Measurements from ENCODE around the gene SLCO3A1.

The SLCO3A1 gene

GRCh38 chr15:91916051-91916450, 62.5 kb downstream of the SLCO3A1 start:
- no peak for DNase-seq

GRCh38 chr15:91917686-91918360, 64.3 kb downstream of the SLCO3A1 start:
- no peak for DNase-seq

- DNase-seq = no peak
Observed at GRCh38 chr15:91919014-91919534, 65.6 kb downstream of the SLCO3A1 start.

DNA sequence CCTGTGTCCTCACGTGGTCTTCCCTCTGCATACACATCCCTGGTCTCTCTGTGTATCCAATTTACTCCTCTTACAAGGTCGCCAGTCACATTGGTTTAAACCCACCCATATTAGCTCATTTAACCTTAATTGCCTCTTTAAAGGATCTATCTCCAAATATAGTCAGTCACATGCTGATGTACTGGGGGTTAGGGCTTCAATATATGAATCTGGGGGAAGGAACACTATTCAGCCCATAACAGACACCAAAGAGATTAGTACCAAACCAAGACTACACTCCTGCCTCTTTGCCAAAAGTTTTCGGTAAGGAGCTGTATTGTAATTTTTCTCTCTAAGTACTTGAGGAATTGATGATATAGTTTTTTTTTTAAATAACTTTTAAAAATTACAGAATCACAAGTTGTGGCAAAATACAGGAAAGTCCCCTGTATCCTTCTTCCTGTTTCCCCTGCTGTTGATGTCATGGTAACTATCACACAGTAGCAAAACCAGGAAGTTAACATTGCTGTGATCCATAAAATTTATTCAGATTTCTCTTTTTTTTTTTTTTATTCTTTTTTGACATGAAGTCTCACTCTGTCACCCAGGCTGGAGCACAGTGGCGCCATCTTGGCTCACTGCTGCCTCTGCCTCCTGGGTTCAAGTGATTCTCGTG, 67.8 kb downstream of the SLCO3A1 start:
- peak; percentile 7 to 24 for DNase-seq

- no peak for DNase-seq
Observed at GRCh38 chr15:91921843-91922198, 68.3 kb downstream of the SLCO3A1 start.

- no peak for DNase-seq
Observed at GRCh38 chr15:91922646-91923547, 69.4 kb downstream of the SLCO3A1 start.

- DNase-seq = no peak
Observed at GRCh38 chr15:91924183-91924582, 70.7 kb downstream of the SLCO3A1 start.

DNA sequence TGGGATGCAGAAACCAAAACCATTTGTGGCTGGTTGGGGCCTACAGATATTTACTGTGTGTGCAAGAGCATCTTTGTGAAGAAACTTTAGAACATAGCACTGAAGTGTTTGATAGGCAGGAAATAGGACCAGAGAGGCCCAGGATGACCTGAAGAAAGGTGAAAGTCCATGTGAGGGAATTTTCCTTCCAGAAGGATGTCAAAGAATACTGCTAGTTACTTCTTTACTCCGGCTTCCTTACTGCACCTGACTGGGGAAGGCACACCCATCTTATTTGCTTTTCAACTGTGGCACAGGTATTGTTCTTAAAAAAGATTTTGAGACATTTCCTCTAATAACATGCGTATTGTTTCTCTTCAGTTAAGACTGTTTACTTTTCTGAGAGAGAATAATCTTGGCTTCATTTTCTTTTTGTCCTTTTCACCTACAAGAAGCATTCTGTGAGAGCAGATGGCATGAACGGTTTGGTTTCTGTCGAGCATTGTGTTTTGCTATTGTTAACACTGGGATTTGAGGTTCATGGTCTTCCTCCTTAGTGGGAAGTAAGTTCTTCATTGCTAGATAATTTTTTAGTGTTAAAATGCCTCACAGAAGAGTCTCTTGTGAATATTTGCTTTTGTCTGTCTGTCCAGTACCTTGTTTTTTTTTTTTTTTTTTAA, 71.5 kb downstream of the SLCO3A1 start:
- DNase-seq = no peak

- no peak for DNase-seq
Observed at GRCh38 chr15:91925794-91926193, 72.3 kb downstream of the SLCO3A1 start.

- DNase-seq = no peak
Observed at GRCh38 chr15:91926908-91927270, 73.4 kb downstream of the SLCO3A1 start.

GRCh38 chr15:91927585-91927984, 74.1 kb downstream of the SLCO3A1 start:
- DNase-seq = no peak

- DNase-seq = no peak
Observed at GRCh38 chr15:91928675-91929074, 75.2 kb downstream of the SLCO3A1 start.

GRCh38 chr15:91929509-91929908, 76.0 kb downstream of the SLCO3A1 start:
- DNase-seq = peak in 1 of 2 experiments; percentile 21

- no peak for DNase-seq
Observed at GRCh38 chr15:91930092-91930491, 76.6 kb downstream of the SLCO3A1 start.

GRCh38 chr15:91936182-91936775, 82.8 kb downstream of the SLCO3A1 start:
- no peak for DNase-seq

DNA sequence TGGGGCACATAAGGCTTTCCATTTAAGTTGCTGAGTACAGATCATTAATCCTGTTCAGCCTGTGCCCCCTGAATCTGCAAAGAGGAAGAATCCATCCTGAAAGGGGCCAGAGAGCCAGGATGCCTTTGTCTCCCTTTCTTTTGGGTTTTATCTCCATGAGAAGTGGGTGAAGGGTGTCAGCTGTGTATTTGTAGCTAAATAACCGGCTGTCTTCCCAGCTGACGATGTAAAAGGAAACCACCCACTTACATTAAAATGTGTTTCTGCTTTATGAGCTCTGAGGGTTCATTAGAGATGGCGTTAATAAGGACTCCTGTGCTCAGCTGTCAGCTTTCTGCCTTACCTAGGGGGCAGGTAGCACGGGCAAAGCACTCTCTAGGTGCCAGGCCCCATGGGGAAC, 83.4 kb downstream of the SLCO3A1 start:
- no peak for DNase-seq

GRCh38 chr15:91938136-91938535, 84.6 kb downstream of the SLCO3A1 start:
- DNase-seq = no peak

GRCh38 chr15:91939403-91939831, 85.9 kb downstream of the SLCO3A1 start:
- no peak for DNase-seq

DNA sequence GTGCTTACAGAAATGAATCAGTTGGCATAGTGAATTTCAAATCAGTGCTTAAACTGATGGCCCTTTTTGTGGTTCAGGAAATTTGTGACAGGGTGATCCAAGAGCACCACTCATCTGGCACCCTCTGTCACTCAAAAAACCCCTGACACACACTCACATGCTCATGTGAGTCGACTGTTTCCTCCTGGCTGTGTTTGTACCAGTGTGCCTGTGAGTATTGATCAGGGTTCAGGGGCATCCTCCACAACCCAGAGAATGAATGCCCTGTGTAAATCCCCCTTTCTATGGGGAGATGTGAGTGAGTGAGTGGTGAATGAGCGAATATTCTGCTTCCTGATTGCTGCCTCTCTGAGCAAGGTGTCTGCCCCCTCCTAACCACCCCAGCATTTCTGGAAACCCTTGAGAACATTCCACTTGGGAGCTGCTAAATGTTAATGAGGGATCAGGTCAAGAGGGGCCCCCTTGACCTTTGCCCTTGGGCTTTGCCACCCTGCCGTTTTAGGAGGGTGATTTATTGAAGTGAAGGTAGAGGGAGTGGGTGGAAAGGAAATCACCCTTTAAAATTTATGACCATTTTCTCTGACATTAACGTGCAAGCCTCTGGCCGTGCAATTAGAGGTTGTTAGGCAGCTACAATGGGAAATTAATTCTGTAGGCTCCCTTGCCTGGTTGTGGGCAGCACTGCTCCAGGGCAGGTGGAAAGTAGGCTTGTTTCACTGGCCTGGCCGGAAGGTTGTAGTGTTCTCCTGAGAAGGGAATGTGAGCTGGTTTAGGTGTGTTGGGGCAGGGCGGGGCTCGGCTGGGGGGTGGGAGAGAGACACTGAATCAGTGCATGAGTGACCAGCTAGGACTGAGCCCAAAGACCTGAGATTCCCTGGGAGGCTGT, 87.2 kb downstream of the SLCO3A1 start:
- DNase-seq = no peak

DNA sequence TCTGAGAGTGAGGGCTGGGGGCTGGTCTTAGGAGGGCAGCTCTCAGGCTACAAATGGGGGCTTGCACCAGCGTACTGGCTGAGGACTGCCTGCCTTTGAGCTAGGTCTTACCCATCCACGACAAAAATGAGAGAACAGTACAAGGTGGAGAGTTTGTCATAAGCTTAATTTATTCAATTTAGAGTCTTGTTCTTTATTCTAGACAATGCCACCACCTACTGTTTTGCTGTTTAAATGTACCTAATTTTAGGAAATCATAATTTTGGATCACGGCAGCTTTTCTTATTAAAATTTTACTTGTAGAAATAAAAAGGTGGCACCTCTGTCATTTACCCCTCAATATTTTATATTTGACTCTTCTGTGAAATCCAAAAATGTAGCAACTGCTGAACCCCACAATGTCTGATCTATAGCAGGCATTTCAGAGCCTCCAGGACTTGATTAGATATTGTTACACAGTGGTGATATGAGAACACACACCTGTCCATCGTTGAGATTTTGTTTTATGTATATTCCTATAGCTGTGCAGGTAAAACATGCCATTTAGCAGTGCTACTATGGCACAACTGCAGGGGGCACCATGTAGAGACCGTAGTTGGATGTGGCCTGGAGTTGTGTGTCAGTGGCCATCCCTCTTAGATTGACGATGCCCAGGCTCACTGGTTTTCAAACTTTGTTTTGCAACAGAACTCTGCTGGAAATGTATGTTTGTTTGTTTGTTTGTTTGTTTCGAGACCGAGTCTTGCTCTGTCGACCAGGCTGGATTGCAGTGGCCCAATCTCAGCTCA, 88.6 kb downstream of the SLCO3A1 start:
- DNase-seq = no peak
